B cell (primary cell): Measurements from ENCODE around the gene NOG. TPM values are rescaled to one million over a fixed set of nuclear protein-coding genes. Genes with fewer than 3 reads are reported as not detected.

Experiments used
- ATAC-seq: fragments of 200-7000 bp; cut with Tn5 transposase; one replicate; pipeline ENCODE4 v1.10.0; 2021; ENCODE audit warnings: low read depth, mild to moderate bottlenecking, moderate number of reproducible peaks, moderate library complexity
- CTCF ChIA-PET: fragments of 350-600 bp; sonication (Branson Sonifier 250); formaldehyde crosslinking; loops from one replicate; lab custom pipeline; 2021; ENCODE audit warnings: antibody characterized with exemption, inconsistent platforms; lab: Charles Lee
- POLR2A ChIA-PET: fragments of 350-600 bp; sonication (Branson Sonifier 250); formaldehyde crosslinking; loops from one replicate; lab custom pipeline; 2021; ENCODE audit warnings: antibody characterized with exemption; lab: Charles Lee
- DNase-seq: peaks from one replicate; pipeline ENCODE4 v3.0.0; 2013
- H2AFZ ChIP-seq: 2 replicates; pipeline ENCODE4 v1.6.1; 2012; ENCODE audit warnings: mild to moderate bottlenecking, low read depth, low read length; ENCODE audit not compliant: insufficient read depth, poor library complexity, severe bottlenecking
- H3K27ac ChIP-seq, 2 donors: 1 replicate in 1 of 2; 2 replicates in 1 of 2; pipeline ENCODE4 v1.5.1; 2012 to 2013; ENCODE audit warnings: low read length in 2 of 2, mild to moderate bottlenecking in 2 of 2, moderate library complexity in 1 of 2
- H3K27me3 ChIP-seq, 4 experiments: fragments of 200-600 bp in 1 of 4; sonication (generic) in 1 of 4; replicated peaks in 1 of 4; 1 replicate in 2 of 4; 2 replicates in 2 of 4; pipeline versions ENCODE4 v1.6.1 to v1.7.0; 2013 to 2016; ENCODE audit warnings: low read length in 3 of 4, mild to moderate bottlenecking in 2 of 4, mixed read lengths in 1 of 4, moderate library complexity in 1 of 4; ENCODE audit not compliant: insufficient read depth in 4 of 4, control insufficient read depth in 3 of 4; ENCODE audit errors: control extremely low read depth in 1 of 4
- H3K36me3 ChIP-seq, 2 experiments: replicated peaks in 1 of 2; 1 replicate in 1 of 2; 2 replicates in 1 of 2; pipeline versions ENCODE4 v1.6.1 to v1.7.1; 2013; ENCODE audit warnings: low read length in 1 of 2; ENCODE audit not compliant: insufficient read depth in 2 of 2, control insufficient read depth in 1 of 2; ENCODE audit errors: control extremely low read depth in 1 of 2, extremely low read depth in 1 of 2
- H3K4me1 ChIP-seq, 2 donors: fragments of 200-600 bp in 1 of 2; sonication (generic) in 1 of 2; 1 replicate in 1 of 2; 2 replicates in 1 of 2; pipeline versions ENCODE4 v1.5.1 to v1.6.1; 2013 to 2017; ENCODE audit warnings: low read length in 2 of 2; ENCODE audit not compliant: control insufficient read depth in 2 of 2, insufficient read depth in 2 of 2
- H3K4me2 ChIP-seq: replicated peaks from 2 replicates; pipeline ENCODE3; 2012; ENCODE audit warnings: mild to moderate bottlenecking, low read depth, low read length; ENCODE audit not compliant: poor library complexity, severe bottlenecking
- H3K4me3 ChIP-seq, 5 experiments: fragments of 200-600 bp in 1 of 5; sonication (generic) in 1 of 5; 1 replicate in 3 of 5; 2 replicates in 2 of 5; pipeline versions ENCODE4 v1.5.1 to v1.7.0; 2011 to 2016; ENCODE audit warnings: low read length in 4 of 5, mild to moderate bottlenecking in 4 of 5, low read depth in 2 of 5, control low read depth in 1 of 5, moderate library complexity in 1 of 5; ENCODE audit not compliant: insufficient read depth in 1 of 5; ENCODE audit errors: control extremely low read depth in 1 of 5, extremely low read depth in 1 of 5
- H3K79me2 ChIP-seq: fragments of 200-600 bp; sonication (generic); one replicate; pipeline ENCODE4 v1.6.0; 2016; ENCODE audit warnings: low read length; ENCODE audit not compliant: control insufficient read depth, insufficient read depth
- H3K9ac ChIP-seq: fragments of 200-600 bp; sonication (generic); 2 replicates; pipeline ENCODE4 v1.6.1; 2017; ENCODE audit warnings: mild to moderate bottlenecking, low read length, moderate library complexity
- H3K9me3 ChIP-seq, 3 donors: one replicate each; pipeline versions ENCODE4 v1.6.1 to v1.7.1; 2013; ENCODE audit warnings: low read length in 2 of 3; ENCODE audit not compliant: control insufficient read depth in 2 of 3, insufficient read depth in 1 of 3; ENCODE audit errors: control extremely low read depth in 1 of 3
- H4K20me1 ChIP-seq: 2 replicates; pipeline ENCODE4 v1.6.0; 2012; ENCODE audit warnings: mild to moderate bottlenecking, low read length; ENCODE audit not compliant: insufficient read depth, control insufficient read depth, poor library complexity, severe bottlenecking
- H3K27ac Mint-ChIP-seq: one replicate; pipeline ENCODE4 v1.8.0; 2021; ENCODE audit warnings: mixed read lengths
- H3K27me3 Mint-ChIP-seq: one replicate; pipeline ENCODE4 v1.8.0; 2021; ENCODE audit warnings: mixed read lengths
- H3K4me1 Mint-ChIP-seq: one replicate; pipeline ENCODE4 v1.8.0; 2021; ENCODE audit warnings: mixed read lengths
- H3K4me3 Mint-ChIP-seq: one replicate; pipeline ENCODE4 v1.8.0; 2021; ENCODE audit warnings: mixed read lengths
- H3K9me3 Mint-ChIP-seq: one replicate; pipeline ENCODE4 v1.8.0; 2022; ENCODE audit warnings: mixed read lengths; ENCODE audit not compliant: insufficient read depth
- EZH2 ChIP-seq: IDR thresholded peaks from 2 replicates; pipeline ENCODE4 v1.6.1; 2012; ENCODE audit warnings: borderline replicate concordance, low read depth, mild to moderate bottlenecking, moderate library complexity, low read length; ENCODE audit not compliant: insufficient read depth, poor library complexity, severe bottlenecking
- WGBS: methylation state at CpG from one replicate; pipeline ENCODE4 v1.1.5; 2013; ENCODE audit warnings: missing lambda C conversion rate; ENCODE audit not compliant: insufficient coverage; 5-methylcytosine and 5-hydroxymethylcytosine counted together
- intact Hi-C: fragments of 100-400 bp; cut with micrococcal nuclease; formaldehyde crosslinking; loops from one replicate; pipeline ENCODE4 v1.10.0; 2022
- polyA plus RNA-seq: library from polyadenylated mRNA; depleted of rRNA; stranded (reverse); fragments of >200 nt; gene quantifications from 2 replicates; pipeline ENCODE4 v1.2.3, GENCODE V29; 2012
- total RNA-seq, 2 donors: library from RNA; stranded (reverse); fragments of 120-200 nt in 1 of 2; gene quantifications; 1 replicate in 1 of 2; 2 replicates in 1 of 2; pipeline versions ENCODE4 v1.2.3 to v1.2.4, GENCODE V29; 2013 to 2022
- TF ChIP-seq, protein P1 (sequence below): fragments of 200-600 bp; IDR thresholded peaks from one replicate; pipeline ENCODE4 v1.8.0; 2022; ENCODE audit warnings: antibody characterized with exemption, mild to moderate bottlenecking

NOG gene
- total and polyA plus RNA-seq, 2 donors (not counting 1 experiment from before 2014, with no cell fraction given): not detected

DNA sequence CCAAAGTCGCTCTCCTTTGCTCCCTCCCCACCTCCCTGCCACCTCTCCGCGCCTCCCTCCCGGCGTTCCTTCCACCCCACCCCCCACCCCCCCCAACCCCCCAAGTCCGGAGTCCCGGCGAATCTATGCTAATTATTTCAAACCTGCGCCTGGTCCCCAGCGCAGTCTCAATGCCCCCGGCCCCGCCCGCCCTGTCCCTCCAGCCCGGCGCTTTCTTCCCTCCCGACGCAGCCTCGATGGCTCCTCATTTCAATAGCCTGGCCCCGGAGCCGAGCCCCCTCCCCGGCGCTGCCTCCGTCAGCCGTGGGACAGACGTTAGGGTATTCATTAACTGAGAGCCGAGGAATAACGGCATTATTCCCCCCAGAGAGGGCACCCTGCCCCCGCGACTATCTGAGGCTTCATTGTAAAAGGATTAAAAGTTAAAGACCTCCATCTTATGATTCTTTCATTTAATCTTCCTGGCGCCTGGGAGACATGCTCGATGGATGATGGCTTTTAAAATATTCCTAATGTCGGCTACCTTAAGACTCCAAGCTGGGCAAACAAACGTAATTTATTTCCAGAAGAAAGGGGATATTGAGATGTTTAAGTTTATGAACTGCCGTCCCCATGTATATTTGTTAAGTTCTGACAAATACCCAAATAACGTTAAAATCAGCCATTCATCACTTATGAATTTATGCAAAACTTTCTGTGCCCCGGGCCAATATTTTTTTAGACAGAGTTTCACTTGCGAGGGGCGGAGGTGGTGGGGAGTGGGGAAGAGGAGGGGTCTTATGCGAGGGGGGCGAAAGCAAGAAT lies 3.4 kb downstream of the NOG start:
- peak overlapping the region; percentile 43 for H3K9ac ChIP-seq
- WGBS: 3% methylated on average over 23 of the region's 40 CpGs
- CTCF ChIA-PET: no interaction called here
- ATAC-seq: no peak
- Mint-ChIP-seq H3K27ac (no peak overlapping the region), H3K9me3 (no peaks in the 10 kb centered on the region), H3K4me3 (peak overlapping the region; percentile 76), H3K4me1 (peaks cover 33% of the 10 kb centered on the region), H3K27me3 (peaks cover 57% of the 10 kb centered on the region)
- no peak overlapping the region for H3K27ac ChIP-seq
- peaks cover 0 to 10% (median 0%) of the 10 kb centered on the region in 3 donors for H3K9me3 ChIP-seq
- no peaks in the 10 kb centered on the region for H4K20me1 ChIP-seq
- POLR2A ChIA-PET: no interaction called here
- H3K27me3 ChIP-seq: peaks cover 0 to 54% (median 34%) of the 10 kb centered on the region in 4 experiments
- peak; percentile 20 for DNase-seq
- H3K4me1 ChIP-seq: peaks cover 36 to 49% of the 10 kb centered on the region in 2 donors
- peak overlapping the region; percentile 32 for H2AFZ ChIP-seq
- no peaks in the 10 kb centered on the region for H3K79me2 ChIP-seq
- TF ChIP-seq EZH2: peak; percentile 21
- TF ChIP-seq, protein P1, sequence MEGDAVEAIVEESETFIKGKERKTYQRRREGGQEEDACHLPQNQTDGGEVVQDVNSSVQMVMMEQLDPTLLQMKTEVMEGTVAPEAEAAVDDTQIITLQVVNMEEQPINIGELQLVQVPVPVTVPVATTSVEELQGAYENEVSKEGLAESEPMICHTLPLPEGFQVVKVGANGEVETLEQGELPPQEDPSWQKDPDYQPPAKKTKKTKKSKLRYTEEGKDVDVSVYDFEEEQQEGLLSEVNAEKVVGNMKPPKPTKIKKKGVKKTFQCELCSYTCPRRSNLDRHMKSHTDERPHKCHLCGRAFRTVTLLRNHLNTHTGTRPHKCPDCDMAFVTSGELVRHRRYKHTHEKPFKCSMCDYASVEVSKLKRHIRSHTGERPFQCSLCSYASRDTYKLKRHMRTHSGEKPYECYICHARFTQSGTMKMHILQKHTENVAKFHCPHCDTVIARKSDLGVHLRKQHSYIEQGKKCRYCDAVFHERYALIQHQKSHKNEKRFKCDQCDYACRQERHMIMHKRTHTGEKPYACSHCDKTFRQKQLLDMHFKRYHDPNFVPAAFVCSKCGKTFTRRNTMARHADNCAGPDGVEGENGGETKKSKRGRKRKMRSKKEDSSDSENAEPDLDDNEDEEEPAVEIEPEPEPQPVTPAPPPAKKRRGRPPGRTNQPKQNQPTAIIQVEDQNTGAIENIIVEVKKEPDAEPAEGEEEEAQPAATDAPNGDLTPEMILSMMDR: no peak
- H3K4me2 ChIP-seq: peak overlapping the region; percentile 70
- intact Hi-C loops: no loop called here
- H3K4me3 ChIP-seq: peak overlapping the region in 2 of 5 experiments; percentile 44 to 47
- no peaks in the 10 kb centered on the region for H3K36me3 ChIP-seq

DNA sequence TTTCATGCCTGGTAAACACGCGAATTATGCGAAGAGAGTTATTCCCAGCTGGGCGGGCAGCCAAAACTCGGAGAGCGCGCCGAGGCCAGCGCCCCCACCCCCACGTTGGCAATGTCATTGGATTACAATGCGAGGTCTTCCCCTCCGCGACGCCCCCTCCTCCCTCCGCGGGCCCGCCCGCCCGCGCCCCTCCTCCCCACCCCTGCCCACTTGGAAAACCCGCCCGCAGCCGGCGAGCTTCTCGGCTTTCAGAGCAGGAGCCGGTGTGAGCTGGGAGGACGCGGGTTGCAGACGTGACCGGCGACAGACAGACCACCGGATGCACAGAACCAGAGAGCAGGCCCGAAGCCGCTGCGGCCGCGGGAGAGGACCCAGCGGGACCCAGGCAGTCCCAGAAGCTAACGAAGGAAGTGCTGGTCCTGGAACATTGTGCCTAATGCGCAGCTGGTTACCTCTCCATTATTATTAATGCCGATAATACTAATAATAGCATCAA lies 4.0 kb downstream of the NOG start:
- TF ChIP-seq, protein P1: no peak
- no peak for TF ChIP-seq EZH2
- no peaks in the 10 kb centered on the region for H4K20me1 ChIP-seq
- intact Hi-C loops: no loop called here
- CTCF ChIA-PET: no interaction called here
- no peak for ATAC-seq
- peak overlapping the region; percentile 32 for H2AFZ ChIP-seq
- Mint-ChIP-seq H3K27ac (no peak overlapping the region), H3K27me3 (peaks cover 51% of the 10 kb centered on the region), H3K9me3 (no peaks in the 10 kb centered on the region), H3K4me1 (peaks cover 28% of the 10 kb centered on the region), H3K4me3 (peak overlapping the region; percentile 76)
- peaks cover 35 to 43% of the 10 kb centered on the region in 2 donors for H3K4me1 ChIP-seq
- H3K27me3 ChIP-seq: peaks cover 0 to 49% (median 29%) of the 10 kb centered on the region in 4 experiments
- 2% methylated on average over 27 of the region's 41 CpGs for WGBS
- H3K4me3 ChIP-seq: peak overlapping the region in 1 of 5 experiments; percentile 47
- POLR2A ChIA-PET: no interaction called here
- H3K36me3 ChIP-seq: no peaks in the 10 kb centered on the region
- peak overlapping the region; percentile 43 for H3K9ac ChIP-seq
- H3K9me3 ChIP-seq: peaks cover 0 to 10% (median 0%) of the 10 kb centered on the region in 3 donors
- H3K4me2 ChIP-seq: peak overlapping the region; percentile 70
- H3K79me2 ChIP-seq: no peaks in the 10 kb centered on the region
- no peak for DNase-seq
- no peak overlapping the region for H3K27ac ChIP-seq
